GM21723 (cell line): ENCODE measurements around the gene ALOX15B.
"Not testable (repeated sequence)": the region's sequence is repeated elsewhere in the genome, so short reads cannot be mapped to it uniquely, and the experiment has no call there.

Experiments
- ATAC-seq: cut with Tn5 transposase; IDR thresholded peaks from one replicate; pipeline ENCODE4 v1.9.1; 2021; ENCODE audit warnings: mild to moderate bottlenecking, moderate library complexity; ENCODE audit not compliant: unreplicated experiment

ALOX15B gene

GRCh38 chr17:8061851-8062250, 23.0 kb downstream of the ALOX15B start:
- not testable (repeated sequence) for ATAC-seq

DNA sequence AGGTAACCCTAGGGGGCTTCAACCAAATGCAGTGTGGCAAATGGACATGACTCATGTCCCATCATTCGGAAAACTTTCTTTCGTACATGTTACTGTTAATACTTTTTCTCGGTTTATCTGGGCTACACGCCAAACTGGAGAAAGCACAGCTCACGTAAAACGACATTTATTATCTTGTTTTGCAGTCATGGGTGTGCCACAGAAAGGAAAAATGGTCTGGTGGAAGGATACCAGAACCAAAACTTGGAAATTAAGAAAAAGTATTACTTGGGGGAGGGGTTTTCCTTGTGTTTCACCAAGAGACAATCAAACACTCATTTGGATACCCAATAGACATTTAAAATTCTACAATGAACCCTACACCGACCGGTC, 23.6 kb downstream of the ALOX15B start:
- ATAC-seq = no peak

DNA sequence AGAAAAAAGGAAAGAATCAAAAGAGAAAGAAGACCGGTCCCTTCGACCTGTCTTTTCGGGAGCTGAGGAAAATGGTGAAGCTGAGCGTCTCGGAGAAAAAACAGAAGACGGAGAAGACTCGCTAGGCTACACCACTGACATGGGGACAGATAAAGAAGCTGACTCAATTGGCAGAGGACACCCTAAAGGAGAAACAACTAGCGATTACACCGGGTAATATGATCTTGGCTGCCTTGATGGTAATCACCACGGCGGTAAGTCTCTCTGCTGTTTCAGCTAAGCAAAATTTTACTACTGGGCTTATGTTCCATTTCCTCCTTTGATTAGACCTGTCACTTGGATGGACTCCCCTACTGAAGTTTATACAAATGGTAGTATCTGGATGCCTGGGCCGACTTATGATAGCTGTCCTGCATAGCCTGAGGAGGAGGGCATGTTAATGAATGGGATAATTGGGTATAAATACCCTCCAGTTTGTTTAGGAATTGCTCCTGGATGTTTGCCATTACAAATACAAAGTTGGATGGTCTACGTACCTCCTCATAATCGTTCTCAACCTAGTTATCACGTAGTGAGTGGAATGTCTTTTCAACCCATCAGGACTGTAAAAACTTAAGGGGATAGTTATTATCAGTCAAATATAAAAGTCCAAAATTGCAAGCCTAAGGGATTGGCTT, 24.1 kb downstream of the ALOX15B start:
- ATAC-seq = no peak

DNA sequence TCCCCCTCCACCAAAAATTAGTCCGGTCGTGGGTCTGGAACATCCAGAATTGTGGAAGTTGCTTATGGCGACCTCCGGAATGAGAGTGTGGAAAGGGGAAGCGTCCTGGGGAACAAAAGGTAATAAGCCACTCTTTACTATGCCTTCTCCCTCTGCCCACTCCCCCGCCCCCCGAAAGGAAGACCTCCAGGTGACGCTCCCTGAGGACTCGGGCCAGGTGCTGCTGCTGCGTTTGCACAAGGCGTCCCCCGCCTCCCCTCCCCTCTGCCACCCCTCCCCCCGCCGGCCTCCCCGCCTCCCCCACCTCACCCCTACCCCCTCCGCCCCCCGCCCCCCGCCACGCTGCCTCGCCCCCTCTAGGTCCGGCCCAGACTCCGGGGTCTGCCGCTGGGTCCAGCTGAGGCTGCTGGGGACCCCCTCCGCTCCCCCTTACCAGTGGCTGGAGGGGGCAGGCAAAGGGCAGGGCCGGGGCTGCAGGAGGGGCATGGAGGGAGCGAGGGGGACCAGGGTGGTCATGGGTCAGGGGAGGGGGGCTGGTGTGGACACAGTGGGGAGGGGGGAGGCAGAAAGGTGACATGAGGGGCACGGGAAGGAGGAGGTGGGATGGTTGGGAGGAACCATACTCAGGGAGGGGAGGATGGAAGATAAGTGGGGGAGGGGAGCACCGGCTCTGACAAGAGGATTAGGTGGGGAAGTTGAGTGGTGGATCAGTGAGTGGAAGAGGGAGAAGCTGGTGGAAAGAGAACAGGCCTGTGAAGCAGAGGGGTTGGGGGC, 25.1 kb downstream of the ALOX15B start:
- no peak for ATAC-seq

GRCh38 chr17:8064561-8065019, 25.7 kb downstream of the ALOX15B start:
- ATAC-seq = no peak

DNA sequence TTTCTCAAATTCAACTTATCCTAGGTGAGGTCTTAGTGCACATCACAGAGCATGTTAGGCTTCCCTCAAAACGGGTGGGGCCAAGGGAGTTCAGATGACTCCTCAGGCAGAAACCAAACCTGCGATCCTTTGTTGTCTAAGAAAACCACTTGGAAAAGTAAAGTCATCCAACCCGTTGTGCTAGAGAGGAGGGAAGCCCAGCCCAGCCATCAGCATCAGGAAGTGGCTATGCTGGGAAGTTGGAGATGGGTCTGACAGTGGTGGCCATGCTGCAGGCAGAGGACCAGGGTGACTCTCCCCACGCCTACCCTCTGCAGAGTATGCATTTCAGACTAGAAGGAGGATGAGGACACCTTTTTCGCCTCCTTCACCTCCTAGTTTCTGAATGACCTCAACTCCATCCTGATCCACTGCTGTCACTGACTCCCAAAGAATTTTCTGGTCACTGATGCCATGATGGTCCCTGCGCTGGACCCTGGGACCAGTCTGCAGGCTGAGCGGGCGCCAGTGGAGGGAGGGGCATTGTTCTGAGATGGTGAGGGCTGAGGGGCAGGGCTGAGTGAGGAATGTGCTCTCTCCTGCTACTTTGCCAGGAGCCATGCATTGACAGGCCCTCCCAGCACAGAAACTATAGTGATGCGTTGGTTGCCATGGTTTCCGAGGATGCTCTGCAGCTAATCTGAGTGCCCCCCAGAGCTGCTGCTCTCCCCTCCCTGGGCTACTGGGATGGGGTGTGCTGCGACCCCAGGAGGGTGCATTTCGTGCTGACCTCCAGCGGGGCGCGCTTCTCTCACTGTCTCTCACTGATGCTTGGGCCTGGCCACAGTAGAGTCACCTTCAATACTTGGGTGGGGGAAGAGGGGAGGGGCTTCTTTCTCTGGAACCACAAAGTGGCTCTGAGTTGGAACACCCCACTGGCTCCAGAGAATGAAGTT, 28.2 kb downstream of the ALOX15B start:
- ATAC-seq = no peak

GRCh38 chr17:8067806-8068205, 28.9 kb downstream of the ALOX15B start:
- ATAC-seq = no peak

- ATAC-seq = no peak
Observed at GRCh38 chr17:8068736-8069586, 30.1 kb downstream of the ALOX15B start.

GRCh38 chr17:8069587-8069860, 30.7 kb downstream of the ALOX15B start:
- ATAC-seq = no peak

DNA sequence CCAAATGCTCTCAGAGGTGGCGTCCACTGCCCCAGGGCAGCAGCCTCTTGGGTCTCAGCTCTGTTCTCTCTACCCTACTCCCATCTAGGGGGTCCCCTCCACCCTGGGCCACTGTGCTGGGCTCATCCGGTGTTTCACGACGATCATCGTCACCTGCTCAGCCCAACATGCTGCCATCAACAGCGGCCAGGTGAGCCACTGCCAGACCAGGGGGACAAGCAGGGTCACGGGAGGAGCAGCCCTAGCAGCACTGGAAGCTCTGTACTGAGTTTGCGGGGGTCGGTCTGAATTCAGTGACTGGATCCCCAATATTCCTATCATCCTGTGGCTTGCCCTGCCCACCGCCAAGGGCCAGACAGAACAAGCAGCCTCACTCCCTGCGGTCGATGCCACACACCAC, 32.6 kb downstream of the ALOX15B start:
- ATAC-seq = no peak

DNA sequence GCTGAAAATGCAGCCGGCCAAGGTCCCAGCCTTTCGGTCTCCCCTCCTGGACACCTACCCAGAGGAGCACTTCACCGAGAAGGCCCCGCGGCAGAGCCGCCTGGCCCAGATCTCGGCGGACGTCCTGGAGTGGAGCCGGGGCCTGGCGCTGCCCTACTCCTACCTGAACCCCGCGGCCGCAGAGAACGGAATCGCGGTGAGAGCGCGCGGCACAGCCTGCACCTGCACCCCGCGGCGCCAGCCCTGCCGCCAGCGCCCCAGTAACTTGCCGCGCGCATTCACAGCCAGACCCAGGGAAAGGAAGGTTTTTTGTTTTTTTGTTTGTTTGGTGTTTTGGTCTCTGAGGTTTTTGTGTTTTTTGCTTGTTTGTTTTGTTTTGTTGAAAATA, 33.5 kb downstream of the ALOX15B start:
- no peak for ATAC-seq

DNA sequence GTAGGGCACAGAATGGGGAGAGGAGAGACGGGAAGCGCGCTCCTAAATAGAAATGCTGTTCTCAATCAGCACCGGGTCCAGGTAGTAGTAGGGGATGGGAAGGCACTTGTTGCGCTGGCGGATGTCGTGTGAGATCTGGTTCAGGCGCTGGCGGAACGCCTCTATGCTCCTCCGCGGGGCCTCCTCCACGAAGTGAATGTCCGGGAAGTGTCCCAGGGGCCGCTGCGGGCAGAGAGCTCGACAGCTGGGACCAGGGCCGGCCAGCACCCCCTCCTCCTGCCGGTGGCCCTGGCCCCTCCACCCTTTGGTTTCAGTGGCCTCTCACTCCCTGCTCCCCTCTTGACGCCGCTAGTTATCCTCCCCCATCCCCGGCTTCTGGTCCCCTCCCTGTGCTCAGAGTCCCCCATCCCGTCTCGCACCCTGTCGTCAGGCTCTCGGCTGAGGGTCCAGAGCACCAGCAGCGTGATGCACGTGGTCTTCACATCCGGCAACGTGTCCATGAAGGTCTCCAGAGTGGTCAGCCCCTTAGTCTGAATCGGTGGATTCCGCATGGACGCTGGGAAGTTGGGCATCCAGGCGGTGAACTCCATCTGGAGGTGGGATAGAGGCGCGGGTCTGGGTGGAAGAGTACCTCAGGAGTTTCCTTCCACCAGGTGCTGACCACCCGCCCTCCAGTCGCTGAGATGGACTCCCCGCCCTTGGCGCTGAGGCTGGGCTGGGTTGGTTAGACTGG, 34.0 kb downstream of the ALOX15B start:
- no peak for ATAC-seq

GRCh38 chr17:8073627-8074484, 35.0 kb downstream of the ALOX15B start:
- no peak for ATAC-seq

DNA sequence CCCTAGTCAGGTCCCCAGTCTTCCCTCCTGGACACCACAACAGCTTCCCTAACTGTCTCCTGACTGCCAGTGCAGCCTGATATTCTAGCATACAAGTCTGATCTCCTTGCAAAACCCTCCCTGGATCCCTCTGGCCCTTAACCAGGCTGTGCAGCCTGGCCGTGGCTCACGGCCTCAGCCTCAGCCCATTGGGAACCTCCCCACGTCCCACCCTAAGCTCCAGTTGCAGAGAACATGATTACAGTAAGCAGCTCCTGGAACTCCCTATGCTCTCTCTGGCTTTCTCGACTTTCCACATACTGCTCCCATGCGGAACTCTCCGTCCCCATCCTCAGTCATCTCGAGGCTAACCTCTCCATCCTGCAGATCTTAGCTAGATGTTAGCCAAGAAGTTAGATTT, 35.7 kb downstream of the ALOX15B start:
- no peak for ATAC-seq

- no peak for ATAC-seq
Observed at GRCh38 chr17:8075081-8075480, 36.2 kb downstream of the ALOX15B start.

DNA sequence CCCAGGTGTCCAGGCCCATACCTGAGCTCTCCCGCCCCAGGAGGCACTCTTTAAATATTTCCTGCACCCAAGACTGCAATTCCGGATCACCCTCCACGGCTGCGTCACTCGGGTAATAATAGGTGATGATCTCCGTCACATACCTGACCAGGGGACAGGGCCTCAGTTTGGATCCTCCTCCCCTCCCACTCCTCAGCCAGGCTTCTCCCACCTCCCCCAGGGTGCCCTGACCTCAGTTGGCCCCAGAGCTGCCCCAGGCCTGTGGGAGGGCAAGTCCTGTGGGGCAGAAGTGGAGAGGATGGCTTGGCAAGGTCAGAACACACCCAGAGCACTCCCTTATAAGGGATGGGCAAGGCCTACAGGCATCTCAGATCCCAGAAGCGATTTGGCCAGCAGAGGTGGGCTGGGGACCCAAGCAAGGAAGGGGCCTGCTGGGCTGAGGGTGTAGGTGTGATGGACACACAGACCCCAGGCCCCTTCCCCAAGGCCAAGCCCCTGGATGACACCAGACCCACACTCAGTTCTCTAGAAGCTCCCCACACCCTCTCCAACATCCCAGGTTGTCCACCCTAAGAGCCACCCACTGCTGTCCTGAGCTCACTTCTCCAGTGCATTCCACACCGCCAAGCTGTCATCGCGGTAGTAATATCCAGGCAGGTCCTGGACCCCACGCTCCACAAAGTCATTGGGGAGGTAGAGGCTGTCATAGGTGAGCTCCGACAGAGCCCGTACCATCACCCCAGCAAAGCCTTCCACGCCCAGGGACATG, 36.9 kb downstream of the ALOX15B start:
- no peak for ATAC-seq

DNA sequence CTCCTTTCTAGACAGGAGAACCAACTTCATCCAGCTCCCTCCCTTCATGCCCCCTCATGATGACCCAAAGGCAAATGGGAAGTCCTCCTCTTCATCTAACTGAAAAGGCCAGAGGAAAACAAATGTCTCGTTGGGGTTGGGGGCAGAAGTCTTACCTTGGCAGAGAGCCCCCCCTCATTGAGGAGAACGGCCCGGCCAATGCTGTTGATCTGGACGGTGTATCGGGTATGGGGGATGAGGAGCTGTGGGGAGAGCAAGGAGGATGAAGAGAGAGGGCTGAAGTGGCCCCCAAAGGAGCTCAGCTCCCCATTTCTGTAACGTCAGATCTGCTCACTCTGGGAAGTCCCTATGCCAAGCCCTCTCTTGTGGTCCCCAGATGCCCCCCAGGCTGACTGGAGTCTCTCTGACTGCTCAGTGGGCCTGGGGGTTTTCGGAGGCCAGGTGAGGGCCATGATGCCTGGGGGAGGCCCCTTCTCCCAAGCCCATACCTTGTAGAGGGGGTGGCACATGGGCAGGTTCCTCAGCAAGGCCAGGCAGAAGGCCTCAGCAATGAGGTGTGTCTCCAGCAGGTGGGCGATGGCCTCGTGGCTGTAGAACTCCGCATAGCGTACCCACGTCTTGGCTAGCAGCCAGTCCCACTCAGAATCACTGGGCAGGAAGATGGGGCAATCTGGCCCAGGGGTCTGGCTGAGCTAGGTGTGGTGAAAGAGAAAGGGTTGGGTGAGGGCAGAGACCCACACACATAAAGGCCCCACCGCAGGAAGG, 37.8 kb downstream of the ALOX15B start:
- no peak for ATAC-seq

- ATAC-seq = not testable (repeated sequence)
Observed at GRCh38 chr17:8077939-8078338, 39.1 kb downstream of the ALOX15B start.
